ENCODE measurements around the gene FNBP1.
"Not testable (repeated sequence)": the region's sequence is repeated elsewhere in the genome, so short reads cannot be mapped to it uniquely, and the experiment has no call there.

FNBP1 gene

GRCh38 chr9:130021842-130022241 is 21.1 kb downstream of the FNBP1 start:
- DNase-seq (ENCODE audit: low read depth) = not testable (repeated sequence)

- DNase-seq (ENCODE audit: low read depth) = no peak
These were observed 21.9 kb downstream of the FNBP1 start for GRCh38 chr9:130021123-130021522.

GRCh38 chr9:130020618-130021017 is 22.4 kb downstream of the FNBP1 start:
- no peak for DNase-seq (ENCODE audit: low read depth)

GRCh38 chr9:130018265-130018664 is 24.7 kb downstream of the FNBP1 start:
- no peak for DNase-seq (ENCODE audit: low read depth)

GRCh38 chr9:130017510-130017909 is 25.5 kb downstream of the FNBP1 start:
- not testable (repeated sequence) for DNase-seq (ENCODE audit: low read depth)

GRCh38 chr9:130017076-130017475 is 25.9 kb downstream of the FNBP1 start:
- DNase-seq (ENCODE audit: low read depth) = no peak

- no peak for DNase-seq (ENCODE audit: low read depth)
These were observed 27.5 kb downstream of the FNBP1 start for GRCh38 chr9:130015353-130016019.

- DNase-seq (ENCODE audit: low read depth) = no peak
These were observed 29.7 kb downstream of the FNBP1 start for GRCh38 chr9:130013326-130013725.

GRCh38 chr9:130010151-130010988 is 32.6 kb downstream of the FNBP1 start:
- DNase-seq (ENCODE audit: low read depth) = no peak

GRCh38 chr9:130009546-130009945 is 33.4 kb downstream of the FNBP1 start:
- DNase-seq (ENCODE audit: low read depth) = not testable (repeated sequence)

GRCh38 chr9:130008538-130008937 is 34.5 kb downstream of the FNBP1 start:
- DNase-seq (ENCODE audit: low read depth) = no peak

GRCh38 chr9:130006952-130007351 is 36.0 kb downstream of the FNBP1 start:
- DNase-seq (ENCODE audit: low read depth) = not testable (repeated sequence)

- DNase-seq (ENCODE audit: low read depth) = no peak
These were observed 38.9 kb downstream of the FNBP1 start for GRCh38 chr9:130003943-130004552.

GRCh38 chr9:130002320-130002719 is 40.7 kb downstream of the FNBP1 start:
- no peak for DNase-seq (ENCODE audit: low read depth)

GRCh38 chr9:130001190-130001589 is 41.8 kb downstream of the FNBP1 start:
- no peak for DNase-seq (ENCODE audit: low read depth)

GRCh38 chr9:129999141-129999510 is 43.9 kb downstream of the FNBP1 start:
- no peak for DNase-seq (ENCODE audit: low read depth)

- no peak for DNase-seq (ENCODE audit: low read depth)
These were observed 44.4 kb downstream of the FNBP1 start for GRCh38 chr9:129998491-129999140.

GRCh38 chr9:129997706-129998105 is 45.3 kb downstream of the FNBP1 start:
- DNase-seq (ENCODE audit: low read depth) = not testable (repeated sequence)

GRCh38 chr9:129996161-129996830 is 46.7 kb downstream of the FNBP1 start:
- no peak for DNase-seq (ENCODE audit: low read depth)

GRCh38 chr9:129995409-129996160 is 47.4 kb downstream of the FNBP1 start:
- DNase-seq (ENCODE audit: low read depth) = no peak

- no peak for DNase-seq (ENCODE audit: low read depth)
These were observed 48.1 kb downstream of the FNBP1 start for GRCh38 chr9:129994882-129995281.
